Activated gamma-delta T cell treated with anti-CD3 and anti-CD28 coated beads, Interleukin-2, amount 50 U/mL, for 16 hours (primary cell): ENCODE results near the gene DESI1.
"Not testable (repeated sequence)": the region's sequence is repeated elsewhere in the genome, so short reads cannot be mapped to it uniquely, and the experiment has no call there.

ENCODE experiments used
- DNase-seq: peaks from one replicate; pipeline ENCODE4 v3.0.0-alpha.2; 2020; ENCODE audit warnings: low read depth

DESI1 gene

GRCh38 chr22:41620589-41621098 lies at the start of gene DESI1:
Gene DESI1, minus strand, starts transcription at chr22:41621043. Its CDS starts 204 bp downstream, at chr22:41620839.
- no peak for DNase-seq

GRCh38 chr22:41668971-41669911 lies 48.4 kb upstream of the DESI1 start:
- DNase-seq: no peak

GRCh38 chr22:41664951-41665350 lies 44.1 kb upstream of the DESI1 start:
- DNase-seq: no peak

- DNase-seq: no peak
These were observed 43.6 kb upstream of the DESI1 start for GRCh38 chr22:41664490-41664889.

DNA sequence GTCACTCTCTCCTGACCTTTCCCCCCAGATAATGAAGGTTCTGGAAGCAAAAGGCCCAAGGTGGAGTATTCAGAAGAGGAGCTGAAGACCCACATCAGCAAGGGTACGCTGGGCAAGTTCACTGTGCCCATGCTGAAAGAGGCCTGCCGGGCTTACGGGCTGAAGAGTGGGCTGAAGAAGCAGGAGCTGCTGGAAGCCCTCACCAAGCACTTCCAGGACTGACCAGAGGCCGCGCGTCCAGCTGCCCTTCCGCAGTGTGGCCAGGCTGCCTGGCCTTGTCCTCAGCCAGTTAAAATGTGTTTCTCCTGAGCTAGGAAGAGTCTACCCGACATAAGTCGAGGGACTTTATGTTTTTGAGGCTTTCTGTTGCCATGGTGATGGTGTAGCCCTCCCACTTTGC lies 42.8 kb upstream of the DESI1 start:
- DNase-seq: not testable (repeated sequence)

- no peak for DNase-seq
These were observed 40.9 kb upstream of the DESI1 start for GRCh38 chr22:41661713-41662112.

DNA sequence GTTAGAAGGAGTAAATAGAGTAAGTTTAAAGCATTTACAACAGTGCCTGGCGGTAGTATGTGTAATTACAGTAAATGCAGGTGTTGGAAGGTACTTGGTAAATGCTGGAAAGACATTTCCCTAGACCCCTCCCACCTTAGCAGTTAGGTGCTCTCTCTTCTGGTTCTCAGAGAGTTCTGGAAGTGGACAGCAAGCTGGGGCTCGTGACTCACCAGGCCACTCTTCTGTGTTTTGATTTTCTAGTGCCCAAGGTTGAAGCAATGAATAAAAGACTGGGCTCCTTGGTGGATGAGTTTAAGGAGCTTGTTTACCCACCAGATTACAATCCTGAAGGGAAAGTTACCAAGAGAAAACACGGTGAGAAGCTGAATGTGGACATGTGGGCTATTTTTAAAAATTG lies 40.2 kb upstream of the DESI1 start:
- no peak for DNase-seq

GRCh38 chr22:41660416-41660815 lies 39.6 kb upstream of the DESI1 start:
- no peak for DNase-seq

- no peak for DNase-seq
These were observed 39.1 kb upstream of the DESI1 start for GRCh38 chr22:41659941-41660340.

- DNase-seq: no peak
These were observed 38.0 kb upstream of the DESI1 start for GRCh38 chr22:41658869-41659268.

- no peak for DNase-seq
These were observed 36.9 kb upstream of the DESI1 start for GRCh38 chr22:41657709-41658108.

DNA sequence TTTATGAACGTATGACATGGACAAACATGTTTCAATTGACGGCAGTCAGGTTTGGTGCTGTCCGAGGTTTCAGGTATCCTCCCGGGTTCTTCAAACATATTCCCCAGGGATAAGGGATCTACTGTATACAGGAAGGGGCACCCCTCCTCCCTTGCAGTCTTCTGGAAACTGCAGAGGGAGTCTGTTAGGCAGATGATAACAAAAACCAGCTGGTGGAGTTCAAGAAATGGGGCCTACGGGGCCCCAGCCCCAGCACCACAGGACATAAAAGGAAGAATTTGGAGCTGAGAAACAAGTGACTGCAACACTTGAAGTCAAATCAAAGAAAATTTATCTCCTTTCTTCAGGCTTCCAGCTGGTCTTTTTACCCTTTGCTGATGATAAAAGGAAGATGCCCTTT lies 35.7 kb upstream of the DESI1 start:
- DNase-seq: no peak

GRCh38 chr22:41654322-41654721 lies 33.5 kb upstream of the DESI1 start:
- no peak for DNase-seq

DNA sequence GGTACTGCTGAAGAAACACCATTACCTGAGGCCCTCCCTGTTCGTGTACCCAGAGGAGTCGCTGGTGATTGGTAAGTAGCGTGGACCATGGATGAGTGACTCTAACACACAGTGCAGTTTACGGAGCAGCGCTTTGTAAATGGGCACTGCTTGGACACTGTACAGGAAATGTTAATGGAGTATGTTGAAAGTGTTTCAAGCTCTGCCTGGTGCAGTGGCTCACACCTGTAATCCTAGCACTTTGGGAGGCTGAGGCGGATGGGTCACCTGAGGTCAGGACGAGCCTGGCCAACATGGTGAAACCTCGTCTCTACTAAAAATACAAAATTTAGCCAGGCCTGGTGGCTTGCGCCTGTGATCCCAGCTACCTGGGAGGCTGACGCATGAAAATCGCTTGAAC lies 30.0 kb upstream of the DESI1 start:
- DNase-seq: no peak

GRCh38 chr22:41650229-41650628 lies 29.4 kb upstream of the DESI1 start:
- no peak for DNase-seq

DNA sequence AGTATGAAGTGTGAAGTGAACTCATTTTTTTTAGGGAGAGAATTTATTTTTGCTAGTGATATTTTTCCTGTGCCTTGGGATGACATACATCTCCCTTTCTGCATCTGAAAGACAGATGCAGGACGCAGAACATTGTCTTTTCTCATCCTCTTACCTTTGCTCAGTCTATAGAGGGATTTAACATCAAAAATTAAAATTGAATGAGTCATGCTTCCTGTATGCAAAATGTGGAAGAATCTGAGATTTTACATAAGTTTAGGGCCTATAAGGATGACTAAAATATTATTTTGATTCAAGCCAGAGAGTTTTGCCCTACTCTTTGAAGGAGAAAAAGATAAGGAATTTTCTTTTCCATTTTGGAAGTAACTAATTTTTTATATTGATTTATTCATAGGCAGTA lies 27.6 kb upstream of the DESI1 start:
- DNase-seq: no peak

GRCh38 chr22:41647771-41648170 lies 26.9 kb upstream of the DESI1 start:
- no peak for DNase-seq

DNA sequence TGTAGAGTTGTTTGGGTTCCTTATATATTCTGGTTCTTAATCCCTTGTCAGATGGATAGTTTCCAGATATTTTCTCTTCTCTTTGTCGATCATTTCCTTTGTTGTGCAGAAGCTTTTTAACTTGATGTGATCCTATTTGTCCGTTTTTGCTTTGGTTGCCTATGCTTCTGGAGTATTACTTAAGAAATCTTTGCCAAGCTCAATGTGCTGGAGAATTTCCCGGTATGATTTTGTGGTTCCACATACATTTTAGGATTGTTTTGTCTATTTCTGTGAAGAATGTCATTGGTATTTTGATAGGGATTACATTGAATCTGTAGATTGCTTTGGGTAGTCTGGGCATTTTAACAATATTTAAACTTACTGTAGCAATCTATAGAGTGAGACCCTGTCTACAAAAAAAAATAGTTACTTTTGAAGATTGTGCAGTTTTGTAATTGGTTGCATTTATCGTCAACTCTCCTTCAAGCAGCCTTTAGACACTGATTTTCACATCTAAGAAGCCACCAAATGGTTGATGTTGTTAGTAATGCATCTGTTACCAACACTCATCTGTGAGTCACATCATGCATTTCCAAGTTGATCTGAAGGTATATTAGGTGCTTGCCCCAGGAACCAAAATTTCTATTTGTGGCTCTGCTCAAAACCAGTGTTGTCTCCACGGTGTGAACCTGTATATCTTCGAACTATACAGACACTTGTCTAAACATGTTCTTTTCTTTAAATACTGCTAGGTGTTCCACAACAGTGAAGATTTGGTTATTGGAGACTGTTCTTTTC lies 21.7 kb upstream of the DESI1 start:
- DNase-seq: no peak

DNA sequence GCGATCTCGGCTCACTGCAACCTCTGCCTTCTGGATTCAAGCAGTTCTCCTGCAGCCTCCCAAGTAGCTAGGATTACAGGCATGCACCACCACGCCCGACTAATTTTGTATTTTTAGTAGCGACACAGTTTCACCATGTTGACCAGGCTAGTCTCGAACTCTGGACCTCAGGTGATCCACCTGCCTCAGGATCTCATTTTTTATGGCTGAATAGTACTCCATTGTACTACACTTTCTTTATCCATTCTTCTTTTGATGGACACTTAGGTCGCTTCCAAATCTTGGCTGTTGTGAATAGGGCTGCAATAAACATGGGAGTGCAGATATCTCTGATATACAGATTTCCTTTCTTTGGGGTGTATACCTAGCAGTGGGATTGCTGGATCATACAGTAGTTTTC lies 21.0 kb upstream of the DESI1 start:
- DNase-seq: no peak

DNA sequence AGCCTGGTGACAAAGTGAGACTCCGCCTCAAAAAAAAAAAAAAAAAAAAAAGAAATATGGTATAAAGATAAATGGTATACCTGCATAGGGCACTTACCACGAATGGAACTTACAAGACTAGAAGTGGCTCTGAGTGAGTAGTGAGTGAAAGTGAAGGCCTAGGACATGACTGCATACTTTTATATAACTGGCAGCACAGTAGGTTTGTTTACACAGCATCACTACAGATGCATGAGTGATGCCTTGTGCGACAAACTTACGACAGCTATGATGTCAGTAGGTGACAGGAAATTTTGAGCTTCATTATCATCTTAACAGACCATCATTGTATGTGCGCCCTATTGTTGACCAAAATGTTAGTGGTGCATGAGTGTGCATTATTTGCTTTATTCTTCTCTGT lies 17.9 kb upstream of the DESI1 start:
- DNase-seq: no peak

- DNase-seq: no peak
These were observed 17.3 kb upstream of the DESI1 start for GRCh38 chr22:41638124-41638523.

GRCh38 chr22:41637623-41638022 lies 16.8 kb upstream of the DESI1 start:
- not testable (repeated sequence) for DNase-seq

DNA sequence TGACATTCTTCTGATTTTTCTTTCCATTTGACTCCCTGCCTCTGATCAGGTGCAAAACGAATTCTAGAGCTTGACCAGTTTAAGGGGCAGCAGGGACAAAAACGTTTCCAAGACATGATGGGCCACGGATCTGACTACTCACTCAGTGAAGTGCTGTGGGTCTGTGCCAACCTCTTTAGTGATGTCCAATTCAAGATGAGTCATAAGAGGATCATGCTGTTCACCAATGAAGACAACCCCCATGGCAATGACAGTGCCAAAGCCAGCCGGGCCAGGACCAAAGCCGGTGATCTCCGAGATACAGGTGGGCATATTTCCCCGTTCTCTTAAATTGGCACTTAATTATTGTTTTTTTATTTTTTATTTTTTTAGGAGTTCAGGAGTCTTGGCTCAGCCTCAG lies 15.6 kb upstream of the DESI1 start:
- DNase-seq: no peak
